ENCODE data around the gene ZBTB16.

Gene ZBTB16

DNA sequence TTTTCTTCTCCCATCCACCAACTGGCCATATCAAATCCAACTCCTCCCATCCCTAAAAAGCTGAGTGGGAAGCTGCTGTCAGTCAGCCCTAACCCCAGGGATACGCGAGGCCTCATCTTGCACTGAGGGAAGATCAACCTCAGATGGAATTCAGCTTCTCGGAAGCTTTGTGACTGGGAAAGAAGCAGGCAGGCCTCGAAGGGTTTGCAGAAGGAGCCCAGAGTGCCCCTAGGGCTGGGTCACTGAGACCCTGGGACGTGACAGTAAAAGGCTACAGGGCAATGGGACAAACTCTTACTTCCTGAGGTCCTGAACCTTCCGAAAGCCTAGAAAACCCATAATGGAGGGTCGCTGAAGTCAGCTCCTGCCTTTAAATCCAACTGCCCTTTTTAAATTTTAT, 202.3 kb downstream of the ZBTB16 start:
- peaks cover 4% of the 10 kb centered on the region for H3K27me3 ChIP-seq (ENCODE audit: low read depth, low read length)
- no peak overlapping the region for H3K27ac ChIP-seq (ENCODE audit: low read length)
- H3K9me3 ChIP-seq (ENCODE audit: control insufficient read depth in 1 of 2, low read length in 2 of 2), result no peaks in the 10 kb centered on the region
- no peaks in the 10 kb centered on the region for H3K36me3 ChIP-seq (ENCODE audit: control insufficient read depth in 1 of 2, insufficient read depth in 2 of 2, low read length in 2 of 2)
- H3K4me1 ChIP-seq (ENCODE audit: control insufficient read depth in 1 of 2, insufficient read depth in 2 of 2, low read length in 2 of 2), result peaks cover 14 to 27% of the 10 kb centered on the region in 2 donors
- no peak overlapping the region for H3K4me3 ChIP-seq (ENCODE audit: low read depth in 1 of 2, low read length in 2 of 2)

- H3K27me3 ChIP-seq (ENCODE audit: low read depth, low read length), result peaks cover 4% of the 10 kb centered on the region
- peaks cover 14 to 18% of the 10 kb centered on the region in 2 donors for H3K4me1 ChIP-seq (ENCODE audit: control insufficient read depth in 1 of 2, insufficient read depth in 2 of 2, low read length in 2 of 2)
- H3K27ac ChIP-seq (ENCODE audit: low read length), result no peak overlapping the region
- H3K36me3 ChIP-seq (ENCODE audit: control insufficient read depth in 1 of 2, insufficient read depth in 2 of 2, low read length in 2 of 2), result no peaks in the 10 kb centered on the region
- no peak overlapping the region for H3K4me3 ChIP-seq (ENCODE audit: low read depth in 1 of 2, low read length in 2 of 2)
- H3K9me3 ChIP-seq (ENCODE audit: control insufficient read depth in 1 of 2, low read length in 2 of 2), result no peaks in the 10 kb centered on the region
These were observed 203.4 kb downstream of the ZBTB16 start for GRCh38 chr11:114262681-114263512.

DNA sequence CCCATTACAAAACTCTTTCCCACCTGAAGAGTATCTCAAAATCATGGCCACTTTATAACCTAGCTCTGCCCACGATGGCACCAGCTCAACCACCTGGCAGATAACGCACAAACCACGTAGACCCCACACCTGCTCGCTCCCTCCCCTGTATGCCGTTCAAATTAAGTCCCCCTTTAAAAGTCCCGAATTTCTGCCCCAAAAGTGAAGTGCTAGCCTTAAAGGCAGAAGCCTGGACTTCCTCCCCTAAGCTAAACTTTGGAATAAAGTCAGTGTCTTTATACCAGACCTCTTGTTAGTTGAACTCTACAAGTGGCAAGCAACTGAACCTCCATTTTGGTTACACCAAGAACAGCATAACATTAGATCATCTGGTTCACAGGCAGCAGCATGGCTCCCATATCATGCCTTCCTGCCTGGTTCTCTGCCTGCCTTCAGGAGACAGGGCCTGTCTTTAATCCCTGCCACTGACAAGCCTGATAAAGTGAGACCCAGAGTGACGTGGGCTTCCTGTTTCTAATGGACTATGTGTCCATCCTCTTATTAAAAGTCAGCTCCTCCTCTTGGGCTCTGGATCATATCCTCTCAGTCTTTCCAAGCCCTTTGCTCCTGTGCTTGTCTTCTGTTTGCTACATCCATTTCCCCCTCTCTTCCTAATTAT, 204.1 kb downstream of the ZBTB16 start:
- Histone ChIP-seq H3K9me3 (ENCODE audit: control insufficient read depth in 1 of 2, low read length in 2 of 2) (no peaks in the 10 kb centered on the region), H3K4me3 (ENCODE audit: low read depth in 1 of 2, low read length in 2 of 2) (no peak overlapping the region), H3K4me1 (ENCODE audit: control insufficient read depth in 1 of 2, insufficient read depth in 2 of 2, low read length in 2 of 2) (peaks cover 11 to 14% of the 10 kb centered on the region in 2 donors), H3K27ac (ENCODE audit: low read length) (peak overlapping the region; percentile 16), H3K36me3 (ENCODE audit: control insufficient read depth in 1 of 2, insufficient read depth in 2 of 2, low read length in 2 of 2) (no peaks in the 10 kb centered on the region), H3K27me3 (ENCODE audit: low read depth, low read length) (peaks cover 4% of the 10 kb centered on the region)

GRCh38 chr11:114264381-114264780, 204.9 kb downstream of the ZBTB16 start:
- H3K4me3 ChIP-seq (ENCODE audit: low read depth in 1 of 2, low read length in 2 of 2), result no peak overlapping the region
- no peaks in the 10 kb centered on the region for H3K9me3 ChIP-seq (ENCODE audit: control insufficient read depth in 1 of 2, low read length in 2 of 2)
- no peak overlapping the region for H3K27ac ChIP-seq (ENCODE audit: low read length)
- no peaks in the 10 kb centered on the region for H3K36me3 ChIP-seq (ENCODE audit: control insufficient read depth in 1 of 2, insufficient read depth in 2 of 2, low read length in 2 of 2)
- H3K27me3 ChIP-seq (ENCODE audit: low read depth, low read length), result peaks cover 4% of the 10 kb centered on the region
- peaks cover 7 to 14% of the 10 kb centered on the region in 2 donors for H3K4me1 ChIP-seq (ENCODE audit: control insufficient read depth in 1 of 2, insufficient read depth in 2 of 2, low read length in 2 of 2)

GRCh38 chr11:114265122-114265878, 205.8 kb downstream of the ZBTB16 start:
- Histone ChIP-seq H3K9me3 (ENCODE audit: control insufficient read depth in 1 of 2, low read length in 2 of 2) (no peaks in the 10 kb centered on the region), H3K4me1 (ENCODE audit: control insufficient read depth in 1 of 2, insufficient read depth in 2 of 2, low read length in 2 of 2) (peaks cover 0 to 10% of the 10 kb centered on the region in 2 donors), H3K27ac (ENCODE audit: low read length) (no peak overlapping the region), H3K36me3 (ENCODE audit: control insufficient read depth in 1 of 2, insufficient read depth in 2 of 2, low read length in 2 of 2) (no peaks in the 10 kb centered on the region), H3K4me3 (ENCODE audit: low read depth in 1 of 2, low read length in 2 of 2) (no peak overlapping the region), H3K27me3 (ENCODE audit: low read depth, low read length) (peaks cover 4% of the 10 kb centered on the region)

DNA sequence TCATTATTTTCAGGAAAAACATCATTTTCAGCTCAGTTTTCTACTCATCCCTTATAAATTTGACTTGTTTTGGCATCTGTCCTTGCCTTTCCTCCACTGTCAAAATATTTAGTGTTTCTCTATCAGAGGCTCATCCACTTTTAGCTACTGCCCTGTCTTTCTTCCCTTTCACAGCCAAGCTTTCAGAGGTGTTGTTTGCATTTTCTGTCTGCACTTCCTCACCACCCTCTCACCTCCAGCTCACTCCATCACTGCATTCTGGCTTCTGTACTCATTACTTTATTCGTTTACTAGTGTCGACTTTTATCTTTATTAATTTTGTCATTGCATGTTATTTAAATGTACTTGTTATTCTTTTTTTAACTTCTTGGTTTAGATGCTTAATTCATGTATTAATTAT, 210.0 kb downstream of the ZBTB16 start:
- Histone ChIP-seq H3K4me1 (ENCODE audit: control insufficient read depth in 1 of 2, insufficient read depth in 2 of 2, low read length in 2 of 2) (no peaks in the 10 kb centered on the region), H3K27ac (ENCODE audit: low read length) (no peak overlapping the region), H3K4me3 (ENCODE audit: low read depth in 1 of 2, low read length in 2 of 2) (no peak overlapping the region), H3K27me3 (ENCODE audit: low read depth, low read length) (no peaks in the 10 kb centered on the region), H3K36me3 (ENCODE audit: control insufficient read depth in 1 of 2, insufficient read depth in 2 of 2, low read length in 2 of 2) (no peaks in the 10 kb centered on the region), H3K9me3 (ENCODE audit: control insufficient read depth in 1 of 2, low read length in 2 of 2) (no peaks in the 10 kb centered on the region)

- Histone ChIP-seq H3K27ac (ENCODE audit: low read length) (no peak overlapping the region), H3K27me3 (ENCODE audit: low read depth, low read length) (no peaks in the 10 kb centered on the region), H3K36me3 (ENCODE audit: control insufficient read depth in 1 of 2, insufficient read depth in 2 of 2, low read length in 2 of 2) (no peaks in the 10 kb centered on the region), H3K4me1 (ENCODE audit: control insufficient read depth in 1 of 2, insufficient read depth in 2 of 2, low read length in 2 of 2) (peaks cover 0 to 3% of the 10 kb centered on the region in 2 donors), H3K4me3 (ENCODE audit: low read depth in 1 of 2, low read length in 2 of 2) (no peak overlapping the region), H3K9me3 (ENCODE audit: control insufficient read depth in 1 of 2, low read length in 2 of 2) (no peaks in the 10 kb centered on the region)
These were observed 211.2 kb downstream of the ZBTB16 start for GRCh38 chr11:114270531-114271270.

DNA sequence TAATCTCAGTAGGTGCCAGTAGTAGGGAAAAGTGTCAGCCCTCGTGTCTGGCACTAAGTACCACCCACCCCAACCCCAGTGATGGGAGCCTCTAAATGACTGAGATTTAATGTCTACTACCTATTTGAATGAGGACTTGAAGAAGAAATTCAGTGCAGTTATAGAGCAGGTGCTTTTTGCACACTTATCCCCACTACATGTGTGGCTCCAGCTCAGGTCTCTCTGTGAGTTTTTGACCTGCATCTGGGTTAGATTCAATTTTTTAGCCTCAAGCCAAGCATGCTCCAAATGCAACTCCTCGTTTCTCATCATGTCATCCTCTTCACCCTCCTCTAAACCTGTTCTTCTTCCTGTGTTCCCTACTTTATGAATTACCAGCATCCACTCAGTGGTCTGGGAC, 211.8 kb downstream of the ZBTB16 start:
- Histone ChIP-seq H3K36me3 (ENCODE audit: control insufficient read depth in 1 of 2, insufficient read depth in 2 of 2, low read length in 2 of 2) (no peaks in the 10 kb centered on the region), H3K4me3 (ENCODE audit: low read depth in 1 of 2, low read length in 2 of 2) (no peak overlapping the region), H3K27ac (ENCODE audit: low read length) (no peak overlapping the region), H3K4me1 (ENCODE audit: control insufficient read depth in 1 of 2, insufficient read depth in 2 of 2, low read length in 2 of 2) (peaks cover 0 to 3% of the 10 kb centered on the region in 2 donors), H3K9me3 (ENCODE audit: control insufficient read depth in 1 of 2, low read length in 2 of 2) (no peaks in the 10 kb centered on the region), H3K27me3 (ENCODE audit: low read depth, low read length) (no peaks in the 10 kb centered on the region)

GRCh38 chr11:114272311-114272710, 212.8 kb downstream of the ZBTB16 start:
- Histone ChIP-seq H3K9me3 (ENCODE audit: control insufficient read depth in 1 of 2, low read length in 2 of 2) (no peaks in the 10 kb centered on the region), H3K4me1 (ENCODE audit: control insufficient read depth in 1 of 2, insufficient read depth in 2 of 2, low read length in 2 of 2) (peaks cover 0 to 3% of the 10 kb centered on the region in 2 donors), H3K27ac (ENCODE audit: low read length) (no peak overlapping the region), H3K36me3 (ENCODE audit: control insufficient read depth in 1 of 2, insufficient read depth in 2 of 2, low read length in 2 of 2) (no peaks in the 10 kb centered on the region), H3K27me3 (ENCODE audit: low read depth, low read length) (no peaks in the 10 kb centered on the region), H3K4me3 (ENCODE audit: low read depth in 1 of 2, low read length in 2 of 2) (no peak overlapping the region)

- Histone ChIP-seq H3K4me3 (ENCODE audit: low read depth in 1 of 2, low read length in 2 of 2) (no peak overlapping the region), H3K9me3 (ENCODE audit: control insufficient read depth in 1 of 2, low read length in 2 of 2) (no peaks in the 10 kb centered on the region), H3K4me1 (ENCODE audit: control insufficient read depth in 1 of 2, insufficient read depth in 2 of 2, low read length in 2 of 2) (peaks cover 0 to 3% of the 10 kb centered on the region in 2 donors), H3K27me3 (ENCODE audit: low read depth, low read length) (no peaks in the 10 kb centered on the region), H3K27ac (ENCODE audit: low read length) (no peak overlapping the region), H3K36me3 (ENCODE audit: control insufficient read depth in 1 of 2, insufficient read depth in 2 of 2, low read length in 2 of 2) (no peaks in the 10 kb centered on the region)
These were observed 213.6 kb downstream of the ZBTB16 start for GRCh38 chr11:114273071-114273470.

Measured in muscle layer of duodenum (tissue), 2 donors.